ENCODE measurements around the gene CAPN5. TPM values are rescaled to one million over a fixed set of nuclear protein-coding genes. Genes with fewer than 3 reads are reported as not detected.

The CAPN5 gene
- total and polyA plus RNA-seq, 10 of the 15 experiments (the other 5 are each of a cell fraction or from before 2014, with no cell fraction given): 0.02 to 0.33 (median 0.07) TPM; not detected in 3

DNA sequence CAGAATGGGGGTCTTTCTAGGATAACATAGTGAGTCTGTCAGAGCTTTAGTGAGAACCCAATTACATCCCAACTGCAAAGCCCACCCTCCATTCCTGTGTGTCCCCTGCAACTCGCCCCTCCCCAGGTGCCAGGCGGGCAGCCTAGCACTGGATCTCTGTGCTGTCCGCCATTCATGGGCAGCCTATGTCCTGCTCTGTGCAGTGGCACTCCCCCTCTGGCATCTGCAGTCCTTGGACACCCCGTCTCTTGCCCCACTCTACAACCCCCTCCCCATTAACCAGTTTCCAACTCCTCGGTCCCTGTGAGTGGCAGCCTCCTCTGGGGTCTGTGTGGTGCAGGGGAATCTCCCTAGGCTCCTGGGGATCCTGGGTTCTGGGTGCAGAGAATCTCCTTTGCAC is 98.3 kb downstream of the CAPN5 start:
- Histone ChIP-seq H3K27ac (ENCODE audit: control insufficient read depth, insufficient read depth) (no peak overlapping the region), H3K4me3 (no peak overlapping the region), H3K36me3 (ENCODE audit: control insufficient read depth in 2 of 2, insufficient read depth in 2 of 2, low read length in 1 of 2) (no peaks in the 10 kb centered on the region), H2AFZ (ENCODE audit: control insufficient read depth, low read depth, low read length) (no peak overlapping the region), H3K4me1 (ENCODE audit: control insufficient read depth, insufficient read depth, low read length) (no peaks in the 10 kb centered on the region), H4K20me1 (ENCODE audit: control insufficient read depth, insufficient read depth) (no peaks in the 10 kb centered on the region), H3K9ac (ENCODE audit: control insufficient read depth, insufficient read depth, low read length) (no peak overlapping the region), H3K9me3 (replicated peaks; ENCODE audit: control insufficient read depth, insufficient read depth, low read length) (no peaks in the 10 kb centered on the region), H3K27me3 (replicated peaks in 1 of 2; ENCODE audit: control insufficient read depth in 2 of 2, insufficient read depth in 2 of 2, low read length in 1 of 2) (no peaks in the 10 kb centered on the region; a peak in 2 of 4 replicates), H3K79me2 (ENCODE audit: control insufficient read depth, insufficient read depth, low read length) (no peaks in the 10 kb centered on the region), H3K4me2 (ENCODE audit: control insufficient read depth, insufficient read depth) (no peak overlapping the region)
- WGBS (ENCODE audit: insufficient coverage, insufficient replicate concordance, low lambda C conversion rate, missing lambda C conversion rate): 16% methylated on average over 5 of the region's 5 CpGs
- RAD21 ChIA-PET (ENCODE audit: unreplicated experiment): no interaction called here
- CTCF ChIA-PET: no interaction called here
- POLR2A ChIA-PET: no interaction called here
- no peak for DNase-seq (ENCODE audit: low read depth, low spot score)
- intact Hi-C loops (cut with micrococcal nuclease; ENCODE audit: unreplicated experiment) (no loop called here), in situ Hi-C loops (cut with MboI) (no loop called here)
- FAIRE-seq: no peak
- ATAC-seq: no peak
- BruUV-seq (replicated peaks): no TSS peak
- TF ChIP-seq, protein P1, sequence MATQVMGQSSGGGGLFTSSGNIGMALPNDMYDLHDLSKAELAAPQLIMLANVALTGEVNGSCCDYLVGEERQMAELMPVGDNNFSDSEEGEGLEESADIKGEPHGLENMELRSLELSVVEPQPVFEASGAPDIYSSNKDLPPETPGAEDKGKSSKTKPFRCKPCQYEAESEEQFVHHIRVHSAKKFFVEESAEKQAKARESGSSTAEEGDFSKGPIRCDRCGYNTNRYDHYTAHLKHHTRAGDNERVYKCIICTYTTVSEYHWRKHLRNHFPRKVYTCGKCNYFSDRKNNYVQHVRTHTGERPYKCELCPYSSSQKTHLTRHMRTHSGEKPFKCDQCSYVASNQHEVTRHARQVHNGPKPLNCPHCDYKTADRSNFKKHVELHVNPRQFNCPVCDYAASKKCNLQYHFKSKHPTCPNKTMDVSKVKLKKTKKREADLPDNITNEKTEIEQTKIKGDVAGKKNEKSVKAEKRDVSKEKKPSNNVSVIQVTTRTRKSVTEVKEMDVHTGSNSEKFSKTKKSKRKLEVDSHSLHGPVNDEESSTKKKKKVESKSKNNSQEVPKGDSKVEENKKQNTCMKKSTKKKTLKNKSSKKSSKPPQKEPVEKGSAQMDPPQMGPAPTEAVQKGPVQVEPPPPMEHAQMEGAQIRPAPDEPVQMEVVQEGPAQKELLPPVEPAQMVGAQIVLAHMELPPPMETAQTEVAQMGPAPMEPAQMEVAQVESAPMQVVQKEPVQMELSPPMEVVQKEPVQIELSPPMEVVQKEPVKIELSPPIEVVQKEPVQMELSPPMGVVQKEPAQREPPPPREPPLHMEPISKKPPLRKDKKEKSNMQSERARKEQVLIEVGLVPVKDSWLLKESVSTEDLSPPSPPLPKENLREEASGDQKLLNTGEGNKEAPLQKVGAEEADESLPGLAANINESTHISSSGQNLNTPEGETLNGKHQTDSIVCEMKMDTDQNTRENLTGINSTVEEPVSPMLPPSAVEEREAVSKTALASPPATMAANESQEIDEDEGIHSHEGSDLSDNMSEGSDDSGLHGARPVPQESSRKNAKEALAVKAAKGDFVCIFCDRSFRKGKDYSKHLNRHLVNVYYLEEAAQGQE (IDR thresholded peaks at IDR 0.05; ENCODE audit: low read depth, low read length): no peak
- no peak for TF ChIP-seq YY1 (IDR thresholded peaks at IDR 0.05; ENCODE audit: low read depth, low read length)
- no peak for TF ChIP-seq ZSCAN29 (IDR thresholded peaks at IDR 0.05)
- no peak for TF ChIP-seq CHD4 (IDR thresholded peaks at IDR 0.05)
- no peak for TF ChIP-seq POLR2AphosphoS2 (IDR thresholded peaks at IDR 0.05; ENCODE audit: low read depth, low read length)
- TF ChIP-seq RUNX3 (IDR thresholded peaks at IDR 0.05; ENCODE audit: low read length): no peak
- SMC1A ChIA-PET (ENCODE audit: uncharacterized antibody, unreplicated experiment): no interaction called here
